Effector memory CD4-positive, alpha-beta T cell (primary cell): Measurements from ENCODE around the gene LHPP.

ENCODE experiments used
- DNase-seq, 3 donors: peaks; one replicate each; pipeline ENCODE4 v3.0.0-alpha.2; 2020
- H3K27ac ChIP-seq: 2 replicates; pipeline ENCODE4 v1.7.0; 2013; ENCODE audit warnings: mild to moderate bottlenecking, low read length, moderate library complexity; ENCODE audit not compliant: insufficient read depth, poor library complexity, severe bottlenecking
- H3K27me3 ChIP-seq: replicated peaks from 2 replicates; pipeline ENCODE4 v1.7.0; 2013; ENCODE audit warnings: mild to moderate bottlenecking, low read length; ENCODE audit not compliant: insufficient read depth, control insufficient read depth, poor library complexity, severe bottlenecking
- H3K36me3 ChIP-seq: 2 replicates; pipeline ENCODE4 v1.7.0; 2013; ENCODE audit warnings: mild to moderate bottlenecking, low read length, moderate library complexity; ENCODE audit not compliant: control insufficient read depth, insufficient read depth
- H3K4me1 ChIP-seq: 2 replicates; pipeline ENCODE4 v1.7.0; 2013; ENCODE audit warnings: low read length, mild to moderate bottlenecking; ENCODE audit not compliant: control insufficient read depth, insufficient read depth, poor library complexity, severe bottlenecking
- H3K4me3 ChIP-seq: 2 replicates; pipeline ENCODE4 v1.7.0; 2013; ENCODE audit warnings: low read length, low read depth, mild to moderate bottlenecking; ENCODE audit not compliant: insufficient read depth, poor library complexity, severe bottlenecking
- H3K9me3 ChIP-seq: 2 replicates; pipeline ENCODE4 v1.7.0; 2013; ENCODE audit warnings: mild to moderate bottlenecking, low read length, moderate library complexity; ENCODE audit not compliant: control insufficient read depth
- total RNA-seq, 3 donors: gene quantifications; one replicate each; lab custom pipeline; 2026; lab: John Stamatoyannopoulos, UW

The LHPP gene
- total RNA-seq, result 6.5 to 12.4 (median 8.8) reads per million in 3 donors

DNA sequence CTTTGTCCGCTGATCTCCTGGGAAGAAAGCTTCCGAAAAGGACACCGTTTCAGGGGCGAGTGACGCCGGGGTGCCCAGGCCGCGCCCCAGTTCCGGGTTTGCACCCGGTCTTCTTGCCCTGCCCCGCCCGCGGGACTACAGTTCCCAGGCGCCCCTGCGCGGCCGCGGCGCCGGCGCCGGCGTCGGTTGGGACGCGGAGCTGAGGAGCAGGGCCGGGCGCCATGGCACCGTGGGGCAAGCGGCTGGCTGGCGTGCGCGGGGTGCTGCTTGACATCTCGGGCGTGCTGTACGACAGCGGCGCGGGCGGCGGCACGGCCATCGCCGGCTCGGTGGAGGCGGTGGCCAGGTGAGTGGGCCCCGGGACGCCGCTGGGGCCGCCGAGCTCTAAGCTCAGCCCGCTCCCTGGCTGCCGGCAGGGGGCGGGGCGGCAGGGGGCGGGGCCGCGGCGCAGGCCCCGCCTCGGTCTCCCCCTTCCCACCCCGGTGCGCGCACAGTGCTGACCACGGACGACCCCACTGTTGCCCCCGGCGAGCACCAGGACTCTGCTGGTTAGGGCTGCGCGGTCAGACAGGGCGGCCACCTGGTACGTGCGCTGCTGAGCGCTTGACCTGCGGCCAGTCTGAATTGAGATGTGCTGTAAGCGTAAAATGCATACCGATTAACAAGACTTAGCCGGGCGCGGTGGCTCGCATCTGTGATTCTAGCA lies at the start of gene LHPP:
TSS of gene LHPP (plus strand) at position 182 of the 706 bp plus-strand sequence. CDS start at position 222, 40 bp downstream.
- no peaks in the 10 kb centered on the region for H3K9me3 ChIP-seq
- peak within 1 kb of the TSS; percentile 62 for H3K27ac ChIP-seq
- no peaks in the 10 kb centered on the region for H3K36me3 ChIP-seq
- peak within 1 kb of the TSS; percentile 58 for H3K4me3 ChIP-seq
- no peaks in the 10 kb centered on the region for H3K27me3 ChIP-seq
- peaks cover 13% of the 10 kb centered on the region for H3K4me1 ChIP-seq
- DNase-seq, result peak; percentile 54 to 75 (median 74)

- H3K4me3 ChIP-seq, result no peak overlapping the region
- no peaks in the 10 kb centered on the region for H3K27me3 ChIP-seq
- H3K27ac ChIP-seq, result no peak overlapping the region
- DNase-seq, result no peak
- peaks cover 8% of the 10 kb centered on the region for H3K4me1 ChIP-seq
- H3K9me3 ChIP-seq, result no peaks in the 10 kb centered on the region
- H3K36me3 ChIP-seq, result peaks cover under 1% of the 10 kb centered on the region
Measured at GRCh38 chr10:124414076-124414475, 47.5 kb upstream of the LHPP start.

DNA sequence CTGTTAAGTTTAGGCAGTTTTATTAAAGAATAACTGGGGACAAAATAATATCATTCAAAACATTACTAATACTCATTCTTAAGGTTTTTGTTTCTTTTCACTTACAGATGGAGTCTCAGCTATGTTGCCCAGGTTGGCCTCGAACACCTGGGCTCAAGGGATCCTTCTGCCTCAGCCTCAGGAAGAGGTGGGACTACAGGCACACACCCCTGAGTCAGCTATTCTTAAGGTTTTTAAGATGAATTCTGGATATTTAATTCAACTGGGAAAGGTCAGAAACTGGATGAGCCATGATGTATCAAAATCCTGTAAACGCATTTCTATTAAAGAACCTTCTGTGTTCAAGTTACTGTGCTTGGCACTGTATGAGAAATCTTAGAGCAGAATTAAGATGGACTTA lies 46.4 kb upstream of the LHPP start:
- Histone ChIP-seq H3K9me3 (no peaks in the 10 kb centered on the region), H3K4me1 (peaks cover 8% of the 10 kb centered on the region), H3K27ac (no peak overlapping the region)

GRCh38 chr10:124416733-124417132 lies 44.9 kb upstream of the LHPP start:
- H3K9me3 ChIP-seq, result no peaks in the 10 kb centered on the region
- H3K36me3 ChIP-seq, result no peaks in the 10 kb centered on the region
- no peak overlapping the region for H3K27ac ChIP-seq
- no peaks in the 10 kb centered on the region for H3K27me3 ChIP-seq
- H3K4me1 ChIP-seq, result peaks cover 8% of the 10 kb centered on the region
- DNase-seq, result no peak
- no peak overlapping the region for H3K4me3 ChIP-seq

More for the DNA sequence above, 46.4 kb upstream of the LHPP start:
- no peaks in the 10 kb centered on the region for H3K27me3 ChIP-seq
- no peak for DNase-seq
- H3K4me3 ChIP-seq, result no peak overlapping the region
- H3K36me3 ChIP-seq, result no peaks in the 10 kb centered on the region

DNA sequence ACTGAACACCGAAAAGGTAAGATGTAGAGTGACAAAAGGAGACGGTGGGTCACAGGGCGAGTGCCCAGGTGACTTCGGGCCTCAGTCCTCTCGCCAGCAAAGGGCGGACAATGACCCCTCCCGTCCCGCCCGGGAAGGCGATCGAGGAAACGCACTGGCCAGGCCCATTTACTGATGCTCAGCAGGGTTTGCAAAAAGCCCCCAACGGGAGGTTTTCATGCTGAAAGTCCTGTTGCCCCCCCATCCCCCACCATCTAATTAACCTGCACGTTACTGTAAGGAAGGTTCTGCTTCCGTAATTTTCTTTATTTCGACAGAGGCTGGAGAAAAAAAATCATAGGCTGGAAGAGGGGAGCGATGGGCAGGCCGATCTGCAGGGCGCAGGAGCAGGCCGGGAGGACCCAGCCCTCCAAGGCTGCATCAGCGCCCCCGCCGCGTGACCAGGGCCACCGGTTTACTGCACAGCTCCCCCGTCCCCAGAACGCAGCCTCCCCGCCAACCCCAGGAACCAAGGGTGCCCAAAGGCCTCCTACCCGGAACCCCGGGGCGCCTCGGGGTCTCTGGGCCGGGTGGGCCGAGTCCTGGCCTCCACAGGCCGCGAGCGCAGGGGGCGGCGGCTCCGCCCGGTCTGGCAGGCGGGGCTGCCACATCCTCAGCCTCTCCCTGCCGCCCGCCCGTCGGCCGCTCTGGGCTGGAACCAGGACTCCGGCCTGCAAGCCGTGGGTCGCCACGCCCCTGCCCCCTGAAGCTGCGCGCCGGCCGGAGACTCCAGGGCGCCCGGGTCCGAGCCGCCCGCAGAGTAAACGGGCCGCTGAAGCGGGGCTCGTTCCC lies 43.5 kb upstream of the LHPP start:
- Histone ChIP-seq H3K4me1 (peaks cover 8% of the 10 kb centered on the region), H3K27me3 (no peaks in the 10 kb centered on the region), H3K36me3 (no peaks in the 10 kb centered on the region), H3K4me3 (peak overlapping the region; percentile 73), H3K27ac (peak overlapping the region; percentile 67), H3K9me3 (no peaks in the 10 kb centered on the region)
- peak; percentile 2 to 23 (median 23) for DNase-seq

DNA sequence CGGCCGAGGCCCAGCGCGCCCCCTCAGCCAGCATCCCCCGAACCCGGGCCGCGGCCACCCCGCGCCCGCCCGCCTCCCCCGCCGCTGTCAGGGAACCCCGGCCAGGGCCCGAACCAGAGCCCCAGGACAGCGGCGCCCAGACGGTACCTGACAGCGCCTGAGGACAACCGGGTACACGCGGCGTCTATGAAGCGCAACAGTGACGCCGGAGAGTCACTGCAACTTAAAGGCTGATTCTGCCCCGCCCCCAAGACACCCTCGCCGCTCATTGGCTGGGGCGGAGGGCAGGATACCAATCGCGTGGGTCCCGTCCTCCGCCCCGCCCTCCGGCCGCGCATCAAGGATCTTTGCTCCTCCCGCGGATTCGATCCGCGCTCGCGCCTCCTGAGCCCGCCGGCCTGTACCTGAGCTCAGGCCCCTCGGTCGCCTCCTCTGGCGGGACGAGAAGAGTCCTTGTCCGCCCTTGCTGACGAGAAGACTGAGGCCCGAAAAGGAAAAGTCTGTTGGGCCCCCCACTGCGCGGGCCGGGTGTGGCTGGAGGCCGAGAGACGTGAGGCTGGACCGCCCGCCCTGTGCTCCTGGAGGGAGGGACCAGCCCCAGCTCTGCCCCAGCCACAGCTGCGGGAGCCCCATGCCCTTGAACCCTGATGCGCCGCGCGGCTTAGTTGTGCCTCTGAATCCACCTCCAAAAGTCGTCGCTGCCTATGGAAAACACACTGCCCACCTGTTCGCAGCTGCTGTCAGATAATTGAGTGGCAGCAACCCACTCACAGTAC lies 42.7 kb upstream of the LHPP start, which contains the start of gene OAT:
TSS of gene OAT (minus strand) at position 198 of the 776 bp plus-strand sequence. CDS start 6,752 bp downstream, outside the sequence.
- H3K36me3 ChIP-seq, result no peaks in the 10 kb centered on the region
- H3K9me3 ChIP-seq, result no peaks in the 10 kb centered on the region
- peak; percentile 91 to 94 (median 93) for DNase-seq
- peak within 1 kb of the TSS; percentile 73 for H3K4me3 ChIP-seq
- peaks cover 8% of the 10 kb centered on the region for H3K4me1 ChIP-seq
- H3K27me3 ChIP-seq, result no peaks in the 10 kb centered on the region
- H3K27ac ChIP-seq, result peak within 1 kb of the TSS; percentile 67

- peak overlapping the region; percentile 58 for H3K4me3 ChIP-seq
- no peaks in the 10 kb centered on the region for H3K27me3 ChIP-seq
- peaks cover 8% of the 10 kb centered on the region for H3K4me1 ChIP-seq
- no peaks in the 10 kb centered on the region for H3K9me3 ChIP-seq
- H3K36me3 ChIP-seq, result no peaks in the 10 kb centered on the region
- H3K27ac ChIP-seq, result no peak overlapping the region
- no peak for DNase-seq
Measured at GRCh38 chr10:124419635-124420034, 42.0 kb upstream of the LHPP start.

- H3K27me3 ChIP-seq, result no peaks in the 10 kb centered on the region
- H3K9me3 ChIP-seq, result no peaks in the 10 kb centered on the region
- no peak overlapping the region for H3K27ac ChIP-seq
Measured at GRCh38 chr10:124420254-124420653, 41.4 kb upstream of the LHPP start.

DNA sequence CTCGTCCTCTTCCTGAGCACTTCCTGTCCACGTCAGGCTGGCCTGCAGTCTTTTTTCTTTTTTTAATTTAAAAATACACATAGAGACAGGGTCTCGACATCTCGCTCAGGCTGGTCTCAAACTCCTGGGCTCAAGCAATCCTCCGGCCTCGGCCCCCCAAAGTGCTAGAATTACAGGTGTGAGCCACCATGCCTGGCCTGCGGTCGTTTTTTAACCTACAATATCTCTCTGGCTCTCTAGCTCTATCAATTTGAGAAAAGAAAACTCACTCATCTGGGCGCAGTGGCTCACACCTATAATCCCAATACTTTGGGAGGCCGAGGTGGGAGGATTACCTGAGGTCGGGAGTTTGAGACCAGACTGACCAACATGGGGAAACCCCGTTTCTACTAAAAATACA lies 38.9 kb upstream of the LHPP start:
- no peaks in the 10 kb centered on the region for H3K36me3 ChIP-seq
- no peak for DNase-seq
- H3K27me3 ChIP-seq, result no peaks in the 10 kb centered on the region

More at GRCh38 chr10:124420254-124420653, 41.4 kb upstream of the LHPP start:
- Histone ChIP-seq H3K4me3 (no peak overlapping the region), H3K36me3 (no peaks in the 10 kb centered on the region), H3K4me1 (peaks cover 8% of the 10 kb centered on the region)
- no peak for DNase-seq

More for the DNA sequence above, 38.9 kb upstream of the LHPP start:
- H3K9me3 ChIP-seq, result no peaks in the 10 kb centered on the region
- peaks cover 6% of the 10 kb centered on the region for H3K4me1 ChIP-seq
- no peak overlapping the region for H3K27ac ChIP-seq
- no peak overlapping the region for H3K4me3 ChIP-seq
